HEK293T (cell line): ENCODE results near the gene GABBR2.

ENCODE experiments used
- CTCF ChIA-PET: fragments of 350-600 bp; formaldehyde crosslinking; extraction: SDS; loops from one replicate; lab custom pipeline; 2021; ENCODE audit warnings: antibody characterized with exemption, inconsistent platforms; lab: Yijun Ruan, JAX
- POLR2A ChIA-PET: fragments of 350-600 bp; formaldehyde crosslinking; extraction: SDS; loops from one replicate; lab custom pipeline; 2020; ENCODE audit warnings: antibody characterized with exemption, inconsistent platforms; lab: Yijun Ruan, JAX
- DNase-seq: peaks from one replicate; pipeline ENCODE4 v3.0.0; 2012; ENCODE audit warnings: mixed read lengths; ENCODE audit errors: extremely low spot score
- ARNT ChIP-seq: fragments of 450-650 bp; IDR thresholded peaks from 2 replicates; pipeline ENCODE4 v1.6.1; 2017; ENCODE audit warnings: mild to moderate bottlenecking
- BHLHE40 ChIP-seq: fragments of 450-650 bp; IDR thresholded peaks from 2 replicates; pipeline ENCODE4 v1.6.1; 2016; ENCODE audit warnings: mild to moderate bottlenecking, moderate library complexity, borderline replicate concordance
- CTBP1 ChIP-seq: fragments of 450-650 bp; IDR thresholded peaks from 2 replicates; pipeline ENCODE4 v1.6.1; 2016; ENCODE audit warnings: borderline replicate concordance
- ELF4 ChIP-seq: fragments of 450-650 bp; IDR thresholded peaks from 2 replicates; pipeline ENCODE4 v1.6.1; 2017; ENCODE audit warnings: antibody characterized with exemption
- FOXA1 ChIP-seq: fragments of 450-650 bp; IDR thresholded peaks from 2 replicates; pipeline ENCODE4 v1.6.1; 2016; ENCODE audit warnings: mild to moderate bottlenecking
- FOXK2 ChIP-seq: fragments of 450-650 bp; IDR thresholded peaks from 2 replicates; pipeline ENCODE4 v1.6.1; 2016; ENCODE audit warnings: mild to moderate bottlenecking
- FOXM1 ChIP-seq: fragments of 450-650 bp; IDR thresholded peaks from 2 replicates; pipeline ENCODE4 v1.6.1; 2017; ENCODE audit warnings: mild to moderate bottlenecking, borderline replicate concordance
- HDGF ChIP-seq: fragments of 450-650 bp; IDR thresholded peaks from 2 replicates; pipeline ENCODE4 v1.6.1; 2017; ENCODE audit warnings: antibody characterized with exemption, borderline replicate concordance
- L3MBTL2 ChIP-seq: fragments of 450-650 bp; conservative IDR thresholded peaks from 2 replicates; pipeline ENCODE4 v1.6.1; 2016; ENCODE audit warnings: mild to moderate bottlenecking
- LEF1 ChIP-seq: fragments of 450-650 bp; IDR thresholded peaks from 2 replicates; pipeline ENCODE4 v1.6.1; 2017; ENCODE audit warnings: mild to moderate bottlenecking, borderline replicate concordance
- NFRKB ChIP-seq: fragments of 450-650 bp; IDR thresholded peaks from 2 replicates; pipeline ENCODE4 v1.6.1; 2016; ENCODE audit warnings: mild to moderate bottlenecking, moderate library complexity
- PKNOX1 ChIP-seq: fragments of 450-650 bp; IDR thresholded peaks from 2 replicates; pipeline ENCODE4 v1.6.1; 2016
- SP1 ChIP-seq: fragments of 450-650 bp; IDR thresholded peaks from 2 replicates; pipeline ENCODE4 v1.6.1; 2017
- SUZ12 ChIP-seq: fragments of 450-650 bp; IDR thresholded peaks from 2 replicates; pipeline ENCODE4 v1.6.1; 2016; ENCODE audit warnings: mild to moderate bottlenecking
- TARDBP ChIP-seq: fragments of 450-650 bp; IDR thresholded peaks from 2 replicates; pipeline ENCODE4 v1.6.1; 2016
- ZNF384 ChIP-seq: fragments of 450-650 bp; IDR thresholded peaks from 2 replicates; pipeline ENCODE4 v1.6.1; 2016

Gene GABBR2

GRCh38 chr9:98242426-98242825 lies 466.3 kb downstream of the GABBR2 start:
- POLR2A ChIA-PET = no interaction called here
- TF ChIP-seq FOXM1 (no peak), PKNOX1 (no peak), ELF4 (no peak), CTBP1 (no peak), HDGF (no peak), ARNT (no peak), LEF1 (no peak), SP1 (no peak)
- CTCF ChIA-PET = interaction anchor here (1.3 kb wide), 1 partner anchor 13 kb away, joined by 6 read pairs; the partner anchor contains the start of gene TBC1D2
- DNase-seq = no peak

GRCh38 chr9:98241357-98242300 lies 467.1 kb downstream of the GABBR2 start:
- DNase-seq = no peak
- ChIA-PET CTCF (interaction anchor here (0.8 to 1.3 kb wide), 3 partner anchors 12 to 20 kb away, joined by 3 to 6 read pairs (median 4); partner anchors contain the start of gene TBC1D2), POLR2A (interaction anchor here (1.2 kb wide), 1 partner anchor 14 kb away, joined by 8 read pairs; the partner anchor contains the start of gene TBC1D2)
- TF ChIP-seq FOXK2 (no peak), BHLHE40 (no peak), LEF1 (no peak), ARNT (no peak), ZNF384 (no peak), HDGF (no peak), SP1 (no peak), FOXM1 (no peak), FOXA1 (no peak), PKNOX1 (no peak), CTBP1 (no peak), L3MBTL2 (no peak), TARDBP (no peak), ELF4 (no peak), NFRKB (no peak), SUZ12 (no peak)

GRCh38 chr9:98240475-98240874 lies 468.3 kb downstream of the GABBR2 start:
- no peak for DNase-seq
- TF ChIP-seq BHLHE40 (no peak), ZNF384 (no peak), LEF1 (no peak), NFRKB (no peak), L3MBTL2 (no peak), HDGF (no peak), ELF4 (no peak), FOXK2 (no peak), CTBP1 (no peak)
- ChIA-PET POLR2A (no interaction called here), CTCF (no interaction called here)
